Stimulated activated CD4-positive, alpha-beta T cell treated with anti-CD3 and anti-CD28 coated beads, Interleukin-1b, Interleukin-23, amount 100 ng/mL, for 4 hours (primary cell): ENCODE data around the gene EEF1A2.
"Not testable (repeated sequence)": the region's sequence is repeated elsewhere in the genome, so short reads cannot be mapped to it uniquely, and the experiment has no call there.

Experiments
- DNase-seq, 2 donors: peaks; one replicate each; pipeline ENCODE4 v3.0.0-alpha.2; 2020; ENCODE audit warnings: low read depth in 2 of 2

EEF1A2 gene

DNA sequence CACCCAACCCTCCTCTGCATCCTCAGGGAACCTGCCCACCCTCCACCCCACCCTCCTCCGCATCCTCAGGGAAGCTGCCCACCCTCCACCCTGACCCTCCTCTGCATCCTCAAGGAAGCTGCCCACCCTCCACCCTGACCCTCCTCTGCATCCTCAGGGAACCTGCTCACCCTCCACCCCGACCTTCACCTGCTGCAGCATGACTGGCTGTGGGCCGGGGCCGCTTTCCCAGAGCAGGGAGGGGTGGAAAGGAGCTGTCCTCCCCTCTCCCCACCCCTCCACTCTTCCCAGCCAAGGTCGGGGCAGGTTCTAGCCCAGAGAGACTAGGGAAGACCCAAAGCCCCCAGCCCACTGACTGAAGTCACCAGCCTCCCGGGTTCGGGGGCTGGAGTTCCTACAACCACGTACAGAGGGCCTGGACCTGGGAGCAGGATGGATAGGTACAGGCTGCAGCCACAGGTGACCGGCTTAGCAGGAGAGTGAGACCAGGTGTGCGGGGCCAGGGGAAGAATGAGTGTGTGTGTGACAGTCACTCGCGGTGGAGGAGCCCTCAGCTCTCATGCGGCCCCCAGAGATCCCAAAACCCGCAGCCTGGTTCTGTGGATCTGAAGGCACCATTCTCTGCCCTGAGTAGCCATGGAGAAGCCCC is 11.6 kb downstream of the EEF1A2 start:
- no peak for DNase-seq

DNA sequence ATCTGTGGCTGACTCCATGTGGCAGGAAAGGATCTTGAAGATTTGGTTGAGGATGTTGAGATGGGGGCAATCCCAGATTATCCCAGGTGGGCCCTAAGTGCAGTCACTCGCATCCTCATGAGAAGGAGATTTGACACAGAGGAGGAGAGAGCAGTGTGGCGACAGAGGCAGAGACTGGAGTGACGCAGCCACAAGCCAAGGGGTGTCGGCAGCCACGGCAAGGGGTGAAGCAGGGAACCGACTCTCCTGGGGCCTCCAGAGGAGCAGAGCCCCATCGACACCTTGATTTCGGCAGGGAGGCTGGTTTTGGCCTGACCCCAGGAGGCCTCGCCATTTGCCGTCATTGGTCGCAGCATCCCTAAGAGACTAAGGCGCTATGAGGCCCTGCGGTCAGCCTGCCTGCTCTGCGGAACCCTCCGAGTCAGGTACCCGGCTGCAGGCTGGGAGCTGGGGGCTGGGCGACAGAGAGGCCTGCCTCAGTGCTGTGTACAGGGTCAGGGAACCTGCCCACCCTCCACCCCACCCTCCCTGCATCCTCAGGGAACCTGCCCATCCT is 12.5 kb downstream of the EEF1A2 start:
- no peak for DNase-seq

DNA sequence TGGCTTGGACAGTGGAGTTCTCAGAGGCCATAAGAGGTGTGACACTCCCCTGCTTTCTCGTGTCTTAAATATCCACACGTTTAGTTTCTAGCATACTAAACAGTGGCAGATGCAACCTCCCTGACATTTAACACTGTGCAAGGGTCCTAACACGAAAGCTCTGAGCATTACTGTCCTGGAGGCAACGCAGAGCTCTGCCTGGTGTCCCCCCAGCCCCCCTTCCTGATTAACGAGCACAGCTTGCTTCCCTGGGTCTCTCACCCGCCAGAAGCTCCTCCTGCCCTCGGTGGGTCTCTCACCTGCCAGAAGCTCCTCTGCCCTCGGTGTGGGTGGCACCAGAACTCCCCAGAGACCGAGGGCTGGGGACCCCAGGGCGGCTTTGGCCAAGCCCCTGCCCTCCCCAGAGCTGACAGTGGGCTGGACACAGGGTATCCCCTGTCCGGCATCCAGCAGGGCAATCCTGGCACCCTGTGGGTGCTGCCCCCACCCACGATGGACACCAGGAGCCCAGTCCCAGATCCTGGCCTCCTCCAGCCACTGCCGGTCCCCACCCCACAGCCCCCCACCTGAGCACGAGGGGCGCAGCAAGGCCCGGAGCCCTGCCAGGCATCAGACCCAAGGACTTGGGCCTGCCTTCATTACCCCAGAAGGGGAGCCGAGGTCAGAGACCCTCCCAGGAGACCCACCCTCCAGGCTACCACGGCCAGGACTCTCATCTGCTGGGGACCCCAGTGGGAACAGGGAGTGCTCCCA is 14.1 kb downstream of the EEF1A2 start:
- DNase-seq, result no peak

DNA sequence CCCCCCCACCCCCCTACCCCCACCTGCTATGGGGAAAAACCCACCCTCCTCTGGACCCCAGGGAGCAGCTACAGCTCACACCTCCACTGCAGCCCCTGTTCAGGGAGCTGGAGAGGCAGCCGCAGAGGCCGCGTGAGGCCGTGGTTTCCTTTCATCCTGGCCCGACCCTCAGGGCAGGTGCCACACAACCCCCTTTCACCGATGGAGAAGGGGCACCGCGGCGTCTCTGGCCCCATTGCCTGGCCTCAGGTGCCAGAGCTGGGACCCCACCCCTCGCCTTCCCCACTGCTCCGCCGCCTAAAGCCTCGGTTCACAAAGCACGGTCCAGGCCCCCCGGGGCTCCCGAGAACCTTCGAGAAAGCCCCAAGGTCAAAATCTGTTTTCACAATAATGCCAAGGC is 14.6 kb downstream of the EEF1A2 start:
- DNase-seq, result no peak

DNA sequence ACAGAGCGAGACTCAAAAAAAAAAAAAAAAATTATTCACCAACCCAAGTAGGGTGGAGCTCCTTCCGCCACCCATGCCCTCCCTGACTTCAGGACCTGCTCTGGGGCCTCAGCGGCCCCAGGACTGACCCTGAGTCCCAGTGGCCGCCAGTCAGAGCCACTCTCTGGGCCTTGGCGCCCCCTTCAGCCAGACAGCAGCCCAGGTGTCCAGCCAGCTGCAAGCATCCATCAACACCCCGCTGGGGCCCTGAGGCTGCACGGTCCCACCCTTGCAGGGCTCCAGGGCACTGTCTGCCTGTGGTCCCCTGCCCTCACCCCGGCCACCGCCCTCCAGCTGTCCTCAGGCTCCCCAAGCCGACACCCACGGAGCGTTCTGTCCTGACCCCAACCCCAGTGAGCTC is 15.0 kb downstream of the EEF1A2 start:
- DNase-seq, result no peak

DNA sequence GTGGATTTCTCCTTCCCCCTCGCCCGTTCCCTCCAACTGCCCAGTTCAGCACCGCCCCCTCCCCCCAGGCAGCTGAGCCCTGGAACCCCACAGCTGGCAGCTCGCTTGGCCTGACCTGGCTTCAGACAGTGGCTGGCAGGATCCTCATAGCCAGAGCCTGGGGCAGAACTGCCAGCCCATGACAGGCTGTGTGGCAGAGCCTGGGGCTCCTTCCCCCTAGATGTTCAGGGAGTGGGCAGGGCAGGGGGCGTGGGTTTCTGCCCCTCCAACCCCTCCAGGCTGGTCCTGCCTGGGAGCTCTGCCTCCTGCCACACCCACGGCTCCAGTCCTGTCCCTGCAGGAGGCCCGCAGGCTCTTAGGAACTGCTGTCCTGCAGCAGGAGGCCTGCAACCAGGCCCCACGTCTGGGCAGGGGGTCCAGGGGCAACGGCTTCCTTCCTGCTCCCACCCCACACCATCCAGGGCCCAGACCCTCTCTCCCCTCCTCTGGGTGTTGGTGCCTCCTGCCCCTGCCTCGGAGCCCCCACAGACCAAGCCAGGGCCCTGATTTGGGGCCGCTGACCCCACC is 16.8 kb downstream of the EEF1A2 start:
- DNase-seq, result no peak

DNA sequence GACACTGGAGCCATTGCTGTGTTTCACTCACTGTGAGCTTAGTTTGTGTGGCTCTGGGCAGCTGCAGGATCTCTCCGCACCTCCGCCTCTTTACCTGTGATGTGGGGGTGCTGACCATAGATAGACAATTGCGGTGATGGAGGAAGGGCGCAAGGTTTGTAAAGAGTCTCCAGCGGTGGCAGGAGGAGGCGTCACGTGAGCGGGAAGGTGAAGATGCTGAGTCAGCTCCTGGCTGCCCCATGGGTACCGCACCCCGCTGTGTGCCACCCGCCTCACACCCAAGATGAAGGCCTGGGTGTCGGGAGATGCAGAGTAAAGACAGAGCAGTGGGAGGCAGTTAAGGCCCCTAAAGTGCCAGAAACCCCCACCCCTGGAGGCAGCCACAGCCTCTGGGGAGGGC is 17.4 kb downstream of the EEF1A2 start:
- no peak for DNase-seq

DNA sequence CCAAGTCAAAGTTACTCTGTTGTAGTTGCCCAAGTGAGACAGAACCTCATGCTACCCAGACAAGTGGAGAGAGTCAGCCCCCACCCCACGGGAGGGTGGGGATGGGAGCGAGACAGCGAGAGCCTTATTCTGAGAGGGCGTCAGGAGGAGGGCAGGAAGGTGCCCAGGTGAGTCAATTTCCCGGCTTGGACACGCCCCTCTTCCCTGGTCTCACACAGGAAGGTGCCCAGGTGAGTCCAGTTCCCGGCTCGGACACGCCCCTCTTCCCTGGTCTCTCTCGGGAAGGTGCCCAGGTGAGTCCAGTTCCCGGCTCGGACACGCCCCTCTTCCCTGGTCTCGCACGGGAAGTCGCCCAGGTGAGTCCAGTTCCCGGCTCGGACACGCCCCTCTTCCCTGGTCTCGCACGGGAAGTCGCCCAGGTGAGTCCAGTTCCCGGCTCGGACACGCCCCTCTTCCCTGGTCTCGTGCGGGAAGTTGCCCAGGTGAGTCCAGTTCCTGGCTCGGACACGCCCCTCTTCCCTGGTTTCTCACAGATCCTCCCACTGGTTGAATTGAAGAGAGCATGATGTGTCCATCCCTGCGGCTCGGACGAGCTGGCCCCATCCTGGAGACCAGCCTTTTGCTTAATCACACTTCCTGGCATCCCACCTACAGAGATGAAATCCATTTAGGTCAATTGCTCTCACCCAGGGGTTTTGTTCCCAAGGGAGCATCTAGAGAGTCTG is 19.0 kb downstream of the EEF1A2 start:
- not testable (repeated sequence) for DNase-seq

DNA sequence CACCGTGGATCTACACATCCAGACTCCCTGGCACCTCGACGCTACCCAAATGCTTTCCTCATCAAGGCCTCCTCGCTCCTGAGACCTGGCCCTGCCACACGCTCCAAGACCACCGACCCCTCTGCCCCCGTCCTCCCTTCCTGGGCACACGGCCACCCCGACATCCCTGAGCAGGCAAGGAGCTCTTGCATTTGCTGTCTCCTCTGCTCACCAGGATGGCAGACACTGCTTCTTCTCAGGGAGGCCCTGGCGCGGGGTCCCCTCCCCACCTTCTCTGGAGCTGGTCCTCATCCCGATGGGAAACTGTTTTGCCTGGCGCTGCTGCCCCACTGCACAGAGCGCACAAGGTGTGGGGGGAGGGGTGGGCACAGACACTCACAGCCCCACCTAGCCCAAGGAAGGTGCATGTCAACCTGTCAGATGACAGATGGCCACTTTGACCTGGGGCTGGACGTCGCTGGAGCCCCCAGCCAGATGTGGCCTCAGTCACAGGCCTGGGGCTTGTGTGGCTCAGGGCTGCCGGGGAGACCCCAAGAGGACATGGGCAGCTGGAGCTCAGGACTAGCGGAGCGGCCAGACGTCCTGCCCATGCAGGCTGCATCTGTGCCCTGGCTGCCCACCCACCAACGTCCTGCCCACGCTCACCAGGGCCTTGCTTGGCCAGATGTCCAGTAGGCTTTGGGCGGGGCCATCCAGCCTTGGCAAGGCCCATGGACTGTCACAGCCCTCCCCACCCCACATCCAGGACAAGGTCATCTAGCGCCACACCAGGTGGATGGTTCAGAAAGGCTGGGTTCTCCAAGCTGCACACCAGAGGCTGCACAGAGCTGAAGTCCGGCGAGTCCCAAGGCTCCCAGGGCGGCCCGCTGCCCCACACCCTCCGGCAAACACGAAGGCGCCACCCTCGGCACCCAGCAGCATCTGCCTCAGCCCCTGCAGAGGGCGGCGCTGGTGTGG is 20.3 kb downstream of the EEF1A2 start:
- DNase-seq, result no peak

DNA sequence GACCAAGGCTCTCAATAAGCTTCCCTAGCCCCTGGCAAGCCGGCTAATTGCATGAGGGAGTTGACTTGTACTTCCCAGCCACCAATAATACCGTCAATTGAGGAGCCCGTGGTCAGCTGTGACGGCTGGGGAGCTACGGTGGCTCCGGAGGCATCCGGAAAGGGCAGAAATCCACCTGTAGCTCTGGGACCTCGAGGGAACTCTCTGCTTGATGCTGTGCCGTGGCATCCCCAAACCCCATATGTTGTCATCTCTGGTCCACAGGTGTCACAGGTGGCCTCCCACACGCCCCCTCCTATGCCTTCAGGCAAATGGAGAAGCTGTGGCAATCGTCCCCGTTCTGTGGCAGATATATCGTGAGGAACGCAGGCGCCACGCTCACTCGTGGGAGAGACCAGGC is 20.9 kb downstream of the EEF1A2 start:
- DNase-seq, result no peak

DNA sequence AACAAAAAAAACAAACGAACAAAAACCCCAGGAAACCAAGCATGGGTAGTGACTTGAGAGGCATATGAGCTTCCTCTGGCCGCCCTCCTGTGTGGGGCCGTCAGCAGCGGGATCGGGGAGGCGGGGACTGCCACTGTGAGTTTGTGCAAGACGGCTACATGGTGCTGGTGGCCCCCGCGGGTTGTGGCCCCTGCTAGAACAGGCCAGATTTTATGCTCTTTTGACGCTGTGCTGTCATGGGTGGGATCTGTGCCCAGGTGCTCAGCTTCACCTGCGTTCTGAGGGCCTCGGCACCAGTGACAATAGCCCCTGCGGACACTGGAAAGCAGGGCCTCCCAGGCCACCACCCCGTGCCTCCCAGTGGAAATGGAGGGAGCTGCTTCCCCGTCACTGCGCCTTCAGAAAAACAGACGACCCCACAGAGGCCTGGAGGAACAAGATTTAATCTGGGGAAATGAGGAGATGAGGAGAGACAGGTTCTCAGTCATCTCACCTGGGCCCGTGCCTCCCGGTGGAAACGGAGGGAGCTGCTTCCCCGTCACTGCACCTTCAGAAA is 21.7 kb downstream of the EEF1A2 start:
- no peak for DNase-seq

DNA sequence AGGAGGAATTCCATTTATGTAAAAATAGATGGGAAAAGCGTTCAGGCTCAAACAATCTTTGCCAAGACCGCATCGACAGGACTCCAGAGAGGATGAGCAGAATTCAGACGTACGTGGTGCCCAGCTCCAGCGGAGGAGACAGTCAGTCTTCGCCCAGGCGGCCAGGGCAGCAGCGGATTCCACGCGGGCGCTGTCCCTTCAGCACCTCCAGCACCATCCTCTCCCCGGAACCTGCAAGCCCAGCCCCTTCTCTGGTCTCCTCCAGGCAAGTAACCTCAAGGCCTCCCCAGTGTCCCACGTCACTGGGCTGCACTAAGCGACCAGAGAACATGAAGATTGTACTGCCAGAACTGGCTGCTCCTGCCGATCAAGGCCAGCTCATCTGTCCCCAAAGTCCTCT is 23.7 kb downstream of the EEF1A2 start:
- no peak for DNase-seq

DNA sequence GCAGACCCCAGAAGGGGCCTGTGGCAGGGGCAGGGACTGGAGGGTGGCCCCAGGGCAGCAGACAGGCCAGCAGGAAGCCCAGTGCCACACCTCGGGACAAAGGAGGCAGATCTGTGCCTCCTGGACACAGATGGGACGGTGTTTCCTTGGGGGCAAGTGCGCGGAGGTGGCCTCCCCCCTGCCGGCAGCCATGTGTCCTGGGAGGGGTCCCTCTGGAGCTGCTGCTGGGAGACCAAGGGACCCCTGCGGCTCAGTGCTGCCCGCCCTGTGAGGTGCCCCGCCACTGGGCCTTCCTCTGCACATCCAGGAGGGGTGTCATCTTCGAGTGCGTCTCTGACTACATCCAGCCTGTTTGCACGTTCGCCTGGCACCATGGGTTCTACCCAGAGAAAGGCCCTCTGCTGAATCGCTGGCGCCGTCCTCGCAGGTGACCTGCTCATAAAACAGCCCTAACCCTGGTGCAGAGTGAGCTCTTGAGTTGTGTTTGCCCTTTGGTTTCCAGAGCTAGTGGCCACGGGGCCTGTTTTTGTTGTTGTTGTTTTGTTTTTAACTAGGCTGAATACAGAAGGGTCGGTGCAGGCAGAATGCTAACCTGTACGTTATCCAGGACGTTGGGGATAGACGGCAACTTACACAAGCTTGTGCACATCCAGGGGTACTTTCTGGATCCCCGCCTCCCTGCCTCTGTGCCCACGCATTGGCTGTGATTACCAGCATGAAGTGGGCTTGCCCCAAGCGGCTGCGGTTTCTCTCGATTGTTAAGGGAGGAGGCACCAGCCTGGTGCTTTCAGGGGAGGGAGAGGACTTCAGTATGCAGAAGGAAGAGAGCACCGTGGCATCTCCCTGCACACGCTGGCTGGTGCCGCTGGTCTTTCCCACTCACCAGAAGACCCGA is 25.1 kb downstream of the EEF1A2 start:
- DNase-seq, result no peak

DNA sequence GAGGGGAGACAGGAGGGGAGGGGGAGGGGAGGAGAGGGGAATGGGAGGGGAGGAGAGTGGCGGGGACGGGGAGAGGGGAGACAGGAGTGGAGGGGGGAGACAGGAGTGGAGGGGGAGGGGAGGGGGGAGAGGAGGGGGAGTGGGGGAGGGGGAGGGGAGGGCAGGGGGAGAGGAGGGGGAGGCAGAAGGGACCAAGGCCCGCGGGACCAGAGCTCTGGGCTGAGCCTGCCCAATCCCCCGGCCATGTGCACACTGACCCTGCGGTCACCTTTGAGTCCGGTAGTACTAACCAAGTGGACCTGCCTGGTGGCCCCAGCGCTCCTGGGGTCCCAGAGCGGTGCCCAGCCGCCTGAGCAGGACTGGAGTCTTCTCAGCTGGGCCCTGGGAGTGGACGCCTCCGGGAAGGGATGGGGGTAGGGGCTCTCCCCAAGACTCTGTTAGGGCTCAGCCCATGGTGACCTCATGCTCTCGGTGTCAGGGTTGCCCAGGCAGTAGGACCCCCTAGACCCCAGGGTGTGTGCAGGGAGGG is 26.0 kb downstream of the EEF1A2 start:
- DNase-seq, result no peak

DNA sequence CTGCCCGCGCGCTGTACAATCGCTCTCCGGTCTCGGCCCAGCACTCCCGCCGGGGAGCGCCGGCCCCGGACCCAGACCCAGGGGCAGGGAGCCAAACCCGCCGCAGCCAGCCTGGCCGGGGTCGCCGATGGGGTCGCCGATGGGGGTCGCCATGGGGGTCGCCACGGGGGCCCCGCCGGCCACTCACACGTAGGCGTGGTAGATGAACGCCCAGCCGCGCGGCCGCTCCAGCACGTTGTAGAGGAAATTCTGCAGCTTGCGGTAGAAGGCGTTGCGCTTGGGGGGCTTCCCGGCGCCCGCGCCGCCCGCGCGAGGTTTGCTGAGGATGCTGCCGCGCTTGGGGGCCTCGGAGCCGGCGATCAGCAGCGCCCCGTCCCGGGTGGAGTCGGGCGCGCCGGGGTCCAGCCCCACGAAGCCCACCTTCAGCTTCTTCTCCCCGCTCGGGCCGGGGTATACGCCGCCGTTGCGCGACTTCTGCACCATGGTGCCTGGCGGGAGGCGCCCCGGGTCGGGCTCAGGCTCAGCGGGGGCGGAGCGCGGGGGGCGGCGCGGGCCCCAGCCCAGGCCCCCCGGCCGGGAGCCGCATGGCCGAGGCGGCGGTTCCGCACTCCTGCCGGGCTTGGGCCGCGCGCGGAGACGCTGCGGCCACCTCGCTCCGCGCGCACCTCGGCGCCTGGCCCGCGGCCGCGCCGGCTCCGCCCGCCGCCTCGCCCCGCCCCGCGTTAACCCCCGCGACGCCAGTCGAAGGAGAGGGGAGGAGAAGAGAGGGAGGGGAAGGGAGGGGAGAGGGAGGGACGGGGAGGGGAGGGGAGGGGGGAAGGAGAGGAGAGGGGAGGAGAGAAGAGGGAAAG is 26.7 kb downstream of the EEF1A2 start, which contains the start of gene KCNQ2:
Gene KCNQ2 (minus strand): TSS at position 675 of the 851 bp plus-strand sequence. CDS start 192 bp downstream, at position 483.
- DNase-seq, result no peak

DNA sequence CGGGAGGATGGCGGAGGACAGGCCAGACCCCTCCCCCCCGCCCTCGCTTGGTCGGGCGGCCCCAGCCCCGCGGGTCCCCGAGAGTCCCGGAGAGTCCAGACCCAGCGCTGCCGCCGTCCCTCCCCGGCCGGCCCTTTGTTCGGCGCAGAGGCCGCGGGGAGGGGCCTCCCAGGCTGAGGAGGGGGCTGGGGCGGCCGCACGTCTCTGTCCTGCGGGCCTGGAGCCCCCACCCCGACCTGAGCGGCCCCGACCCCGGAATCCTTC is 27.2 kb downstream of the EEF1A2 start:
- DNase-seq, result no peak

DNA sequence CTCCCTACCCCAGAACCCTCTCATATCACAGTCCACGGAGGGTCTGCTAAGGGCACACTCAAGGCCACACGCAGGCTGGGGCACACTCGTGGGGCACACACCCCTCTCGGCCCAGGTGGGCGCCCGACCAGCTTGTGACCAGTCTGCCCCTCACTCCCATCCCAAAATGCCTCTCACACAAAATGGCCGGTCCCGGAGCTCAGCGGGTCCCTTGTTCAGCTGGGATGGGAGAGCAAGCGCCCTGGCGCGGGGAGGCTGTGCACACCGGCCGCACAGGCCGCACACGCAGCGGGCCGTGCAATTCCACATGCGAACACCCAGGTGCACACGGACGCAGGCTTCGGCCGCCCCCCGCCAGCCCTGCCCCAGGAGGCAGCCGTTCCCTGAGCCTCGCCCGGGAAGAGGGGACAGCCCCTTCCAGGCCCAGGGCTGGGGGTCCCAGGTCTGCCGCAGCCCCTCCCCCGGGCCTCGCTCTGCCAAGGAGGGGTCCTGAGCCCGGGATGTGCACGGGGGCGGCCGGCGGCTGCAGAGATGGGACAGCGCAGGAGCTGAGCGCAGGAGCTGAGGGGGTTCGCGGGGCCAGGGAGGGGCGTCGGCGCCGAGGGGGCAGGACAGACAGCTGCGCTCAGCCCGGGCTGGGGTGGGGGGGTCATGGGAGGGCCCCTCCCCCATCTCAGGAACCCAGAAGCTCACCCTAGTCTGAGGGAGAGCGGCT is 27.7 kb downstream of the EEF1A2 start:
- no peak for DNase-seq

DNA sequence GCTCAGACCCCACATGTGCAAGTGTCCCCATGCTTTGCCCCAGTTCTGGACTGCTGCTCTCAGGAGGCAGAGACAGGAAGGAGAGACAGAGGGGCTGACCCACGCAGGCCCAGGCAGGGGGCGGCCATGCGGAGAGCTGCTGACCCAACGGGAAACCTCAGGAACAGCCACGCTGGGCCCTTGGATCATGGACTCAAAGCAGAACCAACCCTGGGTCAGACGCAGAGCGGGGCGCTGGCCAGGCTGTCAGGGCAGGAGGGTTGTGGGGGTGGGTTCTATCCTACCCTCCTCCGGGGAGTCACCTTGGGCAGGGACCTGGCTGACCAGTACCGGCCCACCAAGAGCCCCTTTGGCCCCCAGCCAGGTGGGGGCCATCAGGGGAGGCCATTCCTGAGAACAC is 28.5 kb downstream of the EEF1A2 start:
- no peak for DNase-seq
